22Rv1 (cell line): Measurements from ENCODE around the gene CD59.

Source experiments
- ZFX ChIP-seq: fragments of 450-650 bp; IDR thresholded peaks from 2 replicates; pipeline ENCODE4 v1.6.1; 2017; ENCODE audit warnings: antibody characterized with exemption, borderline replicate concordance
- TF ChIP-seq, protein P1 (sequence below): fragments of 450-650 bp; IDR thresholded peaks from 2 replicates; pipeline ENCODE4 v1.5.1; 2017; ENCODE audit warnings: mild to moderate bottlenecking

DNA sequence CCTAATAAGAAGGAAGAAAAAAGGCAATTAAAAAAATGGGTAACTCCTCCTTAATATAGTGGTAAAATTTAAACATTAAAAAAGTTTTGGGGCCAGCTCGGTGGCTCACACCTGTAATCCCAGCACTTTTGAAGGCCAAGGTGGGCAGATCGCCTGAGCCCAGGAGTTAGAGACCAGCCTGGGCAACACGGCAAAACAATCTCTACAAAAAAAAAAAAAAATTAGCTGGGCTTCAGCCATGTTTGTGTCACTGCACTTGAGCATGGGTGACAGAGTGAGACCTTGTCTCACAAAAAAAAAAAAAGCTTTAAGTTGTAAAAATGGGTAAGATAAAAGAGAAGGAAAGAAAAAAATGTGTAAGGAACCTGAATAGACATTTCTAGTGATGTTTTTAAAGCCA, 49.4 kb upstream of the CD59 start:
- TF ChIP-seq, protein P1, sequence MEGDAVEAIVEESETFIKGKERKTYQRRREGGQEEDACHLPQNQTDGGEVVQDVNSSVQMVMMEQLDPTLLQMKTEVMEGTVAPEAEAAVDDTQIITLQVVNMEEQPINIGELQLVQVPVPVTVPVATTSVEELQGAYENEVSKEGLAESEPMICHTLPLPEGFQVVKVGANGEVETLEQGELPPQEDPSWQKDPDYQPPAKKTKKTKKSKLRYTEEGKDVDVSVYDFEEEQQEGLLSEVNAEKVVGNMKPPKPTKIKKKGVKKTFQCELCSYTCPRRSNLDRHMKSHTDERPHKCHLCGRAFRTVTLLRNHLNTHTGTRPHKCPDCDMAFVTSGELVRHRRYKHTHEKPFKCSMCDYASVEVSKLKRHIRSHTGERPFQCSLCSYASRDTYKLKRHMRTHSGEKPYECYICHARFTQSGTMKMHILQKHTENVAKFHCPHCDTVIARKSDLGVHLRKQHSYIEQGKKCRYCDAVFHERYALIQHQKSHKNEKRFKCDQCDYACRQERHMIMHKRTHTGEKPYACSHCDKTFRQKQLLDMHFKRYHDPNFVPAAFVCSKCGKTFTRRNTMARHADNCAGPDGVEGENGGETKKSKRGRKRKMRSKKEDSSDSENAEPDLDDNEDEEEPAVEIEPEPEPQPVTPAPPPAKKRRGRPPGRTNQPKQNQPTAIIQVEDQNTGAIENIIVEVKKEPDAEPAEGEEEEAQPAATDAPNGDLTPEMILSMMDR: no peak
- TF ChIP-seq ZFX: no peak
